ENCODE measurements around the gene OVOL1. TPM values are rescaled to one million over a fixed set of nuclear protein-coding genes. Genes with fewer than 3 reads are reported as not detected.

The OVOL1 gene
- total and polyA plus RNA-seq, 2 of the 8 experiments (the other 6 are each of a cell fraction or from before 2014, with no cell fraction given) = 2.6 to 3.4 TPM

DNA sequence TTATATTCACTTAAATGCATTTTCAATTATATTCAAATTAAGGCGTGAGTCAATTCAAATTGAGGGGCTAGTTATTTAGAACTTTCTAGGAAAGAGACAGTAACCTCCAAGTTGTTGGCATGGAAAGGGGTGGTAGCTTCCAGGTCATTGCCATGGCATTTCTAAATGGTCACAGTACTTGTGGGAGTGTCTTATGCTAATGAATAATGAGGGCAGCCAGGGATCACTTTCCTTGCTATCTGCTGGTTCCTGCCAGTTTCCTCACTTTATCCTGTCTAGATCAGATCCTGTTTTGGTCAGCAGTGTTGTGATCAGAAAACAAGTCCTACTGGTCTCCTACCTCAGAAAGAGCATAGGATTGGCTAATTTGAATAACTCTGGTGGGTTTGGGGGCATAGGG is 44.5 kb upstream of the OVOL1 start:
- H4K5ac ChIP-seq (ENCODE audit: insufficient read length, low read depth, low read length) = no peak overlapping the region
- H3K36me3 ChIP-seq (ENCODE audit: control insufficient read depth in 2 of 4, insufficient read depth in 4 of 4, low read length in 3 of 4) = no peaks in the 10 kb centered on the region; a peak in 1 of 8 replicates
- no peaks in the 10 kb centered on the region for H3K79me2 ChIP-seq (ENCODE audit: control insufficient read depth in 1 of 2, insufficient read depth in 2 of 2, low read length in 2 of 2)
- H3K23ac ChIP-seq (ENCODE audit: insufficient read length) = no peak overlapping the region
- no peak overlapping the region for H2AK5ac ChIP-seq (ENCODE audit: low read depth, low read length)
- TF ChIP-seq, protein P1, sequence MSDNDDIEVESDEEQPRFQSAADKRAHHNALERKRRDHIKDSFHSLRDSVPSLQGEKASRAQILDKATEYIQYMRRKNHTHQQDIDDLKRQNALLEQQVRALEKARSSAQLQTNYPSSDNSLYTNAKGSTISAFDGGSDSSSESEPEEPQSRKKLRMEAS (IDR thresholded peaks at IDR 0.05) = no peak
- TF ChIP-seq BCL11A (IDR thresholded peaks at IDR 0.05; ENCODE audit: low read depth in 2 of 2, low read length in 2 of 2) (no peak), MAFK (IDR thresholded peaks at IDR 0.05; ENCODE audit: low read depth, low read length) (no peak), GTF2F1 (IDR thresholded peaks at IDR 0.05; ENCODE audit: borderline replicate concordance, low read depth, low read length) (no peak), RFX5 (IDR thresholded peaks at IDR 0.05; ENCODE audit: borderline replicate concordance, low read depth, low read length) (no peak), KDM5A (IDR thresholded peaks at IDR 0.05; ENCODE audit: low read length) (no peak)
- TF ChIP-seq, protein P2, sequence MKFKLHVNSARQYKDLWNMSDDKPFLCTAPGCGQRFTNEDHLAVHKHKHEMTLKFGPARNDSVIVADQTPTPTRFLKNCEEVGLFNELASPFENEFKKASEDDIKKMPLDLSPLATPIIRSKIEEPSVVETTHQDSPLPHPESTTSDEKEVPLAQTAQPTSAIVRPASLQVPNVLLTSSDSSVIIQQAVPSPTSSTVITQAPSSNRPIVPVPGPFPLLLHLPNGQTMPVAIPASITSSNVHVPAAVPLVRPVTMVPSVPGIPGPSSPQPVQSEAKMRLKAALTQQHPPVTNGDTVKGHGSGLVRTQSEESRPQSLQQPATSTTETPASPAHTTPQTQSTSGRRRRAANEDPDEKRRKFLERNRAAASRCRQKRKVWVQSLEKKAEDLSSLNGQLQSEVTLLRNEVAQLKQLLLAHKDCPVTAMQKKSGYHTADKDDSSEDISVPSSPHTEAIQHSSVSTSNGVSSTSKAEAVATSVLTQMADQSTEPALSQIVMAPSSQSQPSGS (IDR thresholded peaks at IDR 0.05; ENCODE audit: low read length) = no peak
- no peak overlapping the region for H2BK15ac ChIP-seq (ENCODE audit: low read length)
- H3K79me1 ChIP-seq (ENCODE audit: low read depth, low read length) = no peaks in the 10 kb centered on the region
- no peak overlapping the region for H3K27ac ChIP-seq (ENCODE audit: low read depth, low read length)
- no peaks in the 10 kb centered on the region for H3K4me1 ChIP-seq (replicated peaks in 1 of 4; ENCODE audit: control insufficient read depth in 3 of 4, insufficient read depth in 4 of 4, low read length in 3 of 4)
- no peak overlapping the region for H2BK120ac ChIP-seq (replicated peaks; ENCODE audit: low read depth, low read length)
- H3K4ac ChIP-seq (replicated peaks; ENCODE audit: insufficient read length, low read depth, low read length) = no peak overlapping the region
- H2AFZ ChIP-seq (ENCODE audit: low read length) = no peak overlapping the region
- peaks cover 0 to 2% (median 0%) of the 10 kb centered on the region in 4 experiments; a peak in 1 of 7 replicates for H3K27me3 ChIP-seq (replicated peaks in 1 of 4; ENCODE audit: control insufficient read depth in 3 of 4, extremely low read depth in 1 of 4, insufficient read depth in 3 of 4, low read length in 3 of 4)
- no peak overlapping the region for H3K4me3 ChIP-seq (ENCODE audit: extremely low read depth in 1 of 4, insufficient read depth in 2 of 4, low read depth in 3 of 4, low read length in 4 of 4)
- no peak overlapping the region for H4K8ac ChIP-seq (ENCODE audit: extremely low read depth, insufficient read depth, low read length)
- H3K23me2 ChIP-seq (ENCODE audit: low read depth, low read length) = no peaks in the 10 kb centered on the region
- H3K9me3 ChIP-seq (ENCODE audit: insufficient read depth in 2 of 2, low read depth in 1 of 2, low read length in 1 of 2) = peaks cover 11 to 24% of the 10 kb centered on the region in 2 experiments
- 94% methylated on average over 1 of the region's 1 CpG; no CpG with 5 or more reads in 1 of the 2 experiments for WGBS, 2 experiments (ENCODE audit: extremely low coverage in 1 of 2, insufficient coverage in 1 of 2, insufficient read length in 1 of 2, insufficient replicate concordance in 2 of 2, low coverage in 1 of 2, low lambda C conversion rate in 2 of 2, missing lambda C conversion rate in 1 of 2)
- H3K4me2 ChIP-seq (ENCODE audit: insufficient read depth in 1 of 2, low read depth in 2 of 2, low read length in 2 of 2) = no peak overlapping the region
- FAIRE-seq (no peak), DNase-seq (ENCODE audit: low read depth in 1 of 2, low spot score in 2 of 2) (no peak)
- H3K14ac ChIP-seq (ENCODE audit: insufficient read length) = no peak overlapping the region
- no peak overlapping the region for H2BK20ac ChIP-seq (ENCODE audit: low read length)
- no peak overlapping the region for H3K9ac ChIP-seq (replicated peaks in 1 of 4; ENCODE audit: extremely low read depth in 1 of 4, low read depth in 3 of 4, low read length in 3 of 4)
- no peak overlapping the region for H4K91ac ChIP-seq (replicated peaks; ENCODE audit: insufficient read length, low read length)
- H4K20me1 ChIP-seq (replicated peaks in 1 of 2; ENCODE audit: control insufficient read depth in 1 of 2, insufficient read depth in 2 of 2, low read length in 2 of 2) = no peaks in the 10 kb centered on the region
- ChIA-PET POLR2A (ENCODE audit: partially characterized antibody) (no interaction called here), CTCF (ENCODE audit: partially characterized antibody) (interaction anchor here (0.6 to 2.2 kb wide), 3 partner anchors 37 to 190 kb away, joined by 3 to 7 read pairs (median 4); no protein-coding TSS in a partner anchor)
- no peak overlapping the region for H3K18ac ChIP-seq (ENCODE audit: extremely low read depth, low read length)
- no peak overlapping the region for H3K56ac ChIP-seq (replicated peaks; ENCODE audit: insufficient read length, low read depth, low read length)
- no peak overlapping the region for H2BK5ac ChIP-seq (ENCODE audit: low read depth, low read length)
- no peak overlapping the region for H2BK12ac ChIP-seq (ENCODE audit: low read depth, low read length)
